Measurements from ENCODE around the gene CFAP61.

Gene CFAP61

GRCh38 chr20:20407891-20408805 lies 355.8 kb downstream of the CFAP61 start:
- no peak for DNase-seq

GRCh38 chr20:20409331-20409730 lies 357.0 kb downstream of the CFAP61 start:
- DNase-seq: no peak

Data from activated naive CD4-positive, alpha-beta T cell treated with Interleukin-2 at 50 U/mL for 16 hours (primary cell).